Endothelial cell of umbilical vein (primary cell): ENCODE results near the gene FILIP1L. TPM values are rescaled to one million over a fixed set of nuclear protein-coding genes. Genes with fewer than 3 reads are reported as not detected.

Experiments
- BruUV-seq: library from RNA; stranded (reverse); fragments of 400-500 nt; replicated peaks from 2 replicates; lab custom pipeline; 2021; lab: Mats Ljungman, UMichigan
- CTCF ChIA-PET: fragments of 300-600, 350-600 bp; sonication (Branson Sonifier 250); formaldehyde crosslinking; loops from one replicate; lab custom pipeline; 2021; ENCODE audit warnings: antibody characterized with exemption, inconsistent platforms; lab: Charles Lee
- POLR2A ChIA-PET: fragments of 300-600, 350-600 bp; sonication (Branson Sonifier 250); formaldehyde crosslinking; loops from one replicate; lab custom pipeline; 2021; ENCODE audit warnings: antibody characterized with exemption, inconsistent platforms; lab: Charles Lee
- DNase-seq: peaks from one replicate; pipeline ENCODE4 v3.0.0-alpha.2; 2011; ENCODE audit warnings: low read depth, low spot score
- FAIRE-seq: peaks from 2 replicates; lab custom pipeline; 2011; peaks lifted over from hg19 to GRCh38; lab: Jason Lieb, UNC
- H2AFZ ChIP-seq: 2 replicates; pipeline ENCODE4 v1.6.0; 2012; ENCODE audit warnings: low read depth, low read length, control low read depth, inconsistent platforms
- H3K27ac ChIP-seq: 2 replicates; pipeline ENCODE4 v1.5.1; 2011; ENCODE audit warnings: low read depth, mild to moderate bottlenecking, control low read depth, low read length, moderate library complexity; ENCODE audit not compliant: insufficient read depth
- H3K27me3 ChIP-seq, 2 experiments: 2 replicates each; pipeline versions ENCODE4 v1.6.0 to v1.6.1; 2011; ENCODE audit warnings: low read length in 2 of 2, mixed read lengths in 1 of 2; ENCODE audit not compliant: control insufficient read depth in 2 of 2, insufficient read depth in 2 of 2
- H3K36me3 ChIP-seq, 2 experiments: 2 replicates in 1 of 2; 3 replicates in 1 of 2; pipeline ENCODE4 v1.5.1; 2011; ENCODE audit warnings: low read length in 2 of 2, mild to moderate bottlenecking in 1 of 2, moderate library complexity in 1 of 2; ENCODE audit not compliant: control insufficient read depth in 2 of 2, insufficient read depth in 2 of 2; ENCODE audit errors: extremely low read depth in 1 of 2
- H3K4me1 ChIP-seq: 3 replicates; pipeline ENCODE4 v1.5.1; 2011; ENCODE audit warnings: mild to moderate bottlenecking, low read length; ENCODE audit not compliant: control insufficient read depth, insufficient read depth; ENCODE audit errors: extremely low read depth
- H3K4me2 ChIP-seq: 2 replicates; pipeline ENCODE4 v1.6.1; 2011; ENCODE audit warnings: low read length, control low read depth, mixed read lengths; ENCODE audit not compliant: insufficient read depth
- H3K4me3 ChIP-seq, 3 experiments: fragments of 200-600 bp in 1 of 3; sonication (generic), shearing (Covaris generic) in 1 of 3; replicated peaks in 1 of 3; 2 replicates each; pipeline ENCODE4 v1.5.1; 2011 to 2016; ENCODE audit warnings: control low read depth in 3 of 3, low read length in 3 of 3, mild to moderate bottlenecking in 2 of 3, inconsistent platforms in 1 of 3, low read depth in 1 of 3, moderate library complexity in 1 of 3; ENCODE audit not compliant: insufficient read depth in 1 of 3
- H3K79me2 ChIP-seq: 2 replicates; pipeline ENCODE4 v1.6.0; 2012; ENCODE audit warnings: low read length, inconsistent platforms; ENCODE audit not compliant: control insufficient read depth, insufficient read depth
- H3K9ac ChIP-seq: replicated peaks from 2 replicates; pipeline ENCODE3; 2011; ENCODE audit warnings: low read length, control low read depth; ENCODE audit not compliant: insufficient read depth; ENCODE audit errors: extremely low read depth
- H3K9me1 ChIP-seq: replicated peaks from 3 replicates; pipeline ENCODE4 v1.6.0; 2011; ENCODE audit warnings: mild to moderate bottlenecking, low read length; ENCODE audit not compliant: control insufficient read depth, insufficient read depth; ENCODE audit errors: extremely low read depth
- H3K9me3 ChIP-seq: replicated peaks from 2 replicates; pipeline ENCODE4 v1.5.1; 2012; ENCODE audit warnings: low read length, inconsistent platforms; ENCODE audit not compliant: control insufficient read depth, insufficient read depth
- H4K20me1 ChIP-seq: replicated peaks from 2 replicates; pipeline ENCODE3; 2011; ENCODE audit warnings: mild to moderate bottlenecking, low read length; ENCODE audit not compliant: control insufficient read depth, insufficient read depth; ENCODE audit errors: extremely low read depth
- EZH2 ChIP-seq: IDR thresholded peaks from 2 replicates; pipeline ENCODE4 v1.6.1; 2012; ENCODE audit warnings: borderline replicate concordance, low read depth, mild to moderate bottlenecking, moderate library complexity, low read length, inconsistent platforms; ENCODE audit not compliant: severe bottlenecking
- FOS ChIP-seq: IDR thresholded peaks from 2 replicates; pipeline ENCODE4 v1.6.1; 2011; ENCODE audit warnings: mild to moderate bottlenecking, low read length, moderate library complexity, borderline replicate concordance; ENCODE audit not compliant: insufficient read depth
- GATA2 ChIP-seq: IDR thresholded peaks from 2 replicates; pipeline ENCODE4 v1.7.0; 2011; ENCODE audit warnings: low read depth, mild to moderate bottlenecking, moderate library complexity, mixed read lengths, low read length; ENCODE audit not compliant: insufficient read length, insufficient read depth
- JUN ChIP-seq: IDR thresholded peaks from 2 replicates; pipeline ENCODE4 v1.6.1; 2011; ENCODE audit warnings: borderline replicate concordance, low read depth; ENCODE audit not compliant: insufficient read length, insufficient read depth
- MYC ChIP-seq: IDR thresholded peaks from one replicate; pipeline ENCODE4 v1.6.1; 2011; ENCODE audit warnings: mild to moderate bottlenecking, low read depth, low read length
- POLR2A ChIP-seq: IDR thresholded peaks from 2 replicates; pipeline ENCODE4 v1.6.1; 2012; ENCODE audit warnings: low read depth, mild to moderate bottlenecking, control low read depth, low read length
- POLR2AphosphoS5 ChIP-seq: IDR thresholded peaks from 2 replicates; pipeline ENCODE4 v1.6.1; 2012; ENCODE audit warnings: low read depth, mild to moderate bottlenecking, control low read depth, low read length, moderate library complexity; ENCODE audit not compliant: insufficient read depth
- dilution Hi-C: fragments of 300-500 bp; cut with MboI; formaldehyde crosslinking; loops from one replicate; pipeline ENCODE4 v1.15.0; 2019; ENCODE audit warnings: low sequenced_read_pairs; ENCODE audit not compliant: extremely low pct_ligation_motif_present
- intact Hi-C: fragments of 100-400 bp; cut with micrococcal nuclease; formaldehyde crosslinking; loops from one replicate; pipeline ENCODE4 v1.10.0; 2022
- polyA plus RNA-seq, 4 experiments: library from polyadenylated mRNA; depleted of rRNA in 3 of 4; stranded (reverse) in 3 of 4; unstranded in 1 of 4; fragments of >200 nt; gene quantifications; 2 replicates each; pipeline versions ENCODE4 v1.2.1 to v1.2.3, GENCODE V29; 2011 to 2012; ENCODE audit warnings: missing spikeins in 1 of 4
- total RNA-seq: library from RNA; stranded (reverse); gene quantifications from 2 replicates; pipeline ENCODE4 v1.2.3, GENCODE V29; 2021
- TF ChIP-seq, protein P1 (sequence below), 2 donors: IDR thresholded peaks; 1 replicate in 1 of 2; 2 replicates in 1 of 2; pipeline ENCODE4 v1.5.1; 2011; ENCODE audit warnings: low read length in 2 of 2, mild to moderate bottlenecking in 2 of 2, moderate library complexity in 2 of 2, control low read depth in 1 of 2, inconsistent platforms in 1 of 2, low read depth in 1 of 2; ENCODE audit not compliant: insufficient read depth in 1 of 2; ENCODE audit errors: extremely low read depth in 1 of 2
- TF ChIP-seq, protein P2 (sequence below): IDR thresholded peaks from 2 replicates; pipeline ENCODE4 v1.6.1; 2011; ENCODE audit not compliant: insufficient read depth, insufficient read length

Gene FILIP1L
- total and polyA plus RNA-seq, 2 donors (not counting 3 experiments of a cell fraction or from before 2014, with no cell fraction given) = 26.0 to 29.9 TPM

DNA sequence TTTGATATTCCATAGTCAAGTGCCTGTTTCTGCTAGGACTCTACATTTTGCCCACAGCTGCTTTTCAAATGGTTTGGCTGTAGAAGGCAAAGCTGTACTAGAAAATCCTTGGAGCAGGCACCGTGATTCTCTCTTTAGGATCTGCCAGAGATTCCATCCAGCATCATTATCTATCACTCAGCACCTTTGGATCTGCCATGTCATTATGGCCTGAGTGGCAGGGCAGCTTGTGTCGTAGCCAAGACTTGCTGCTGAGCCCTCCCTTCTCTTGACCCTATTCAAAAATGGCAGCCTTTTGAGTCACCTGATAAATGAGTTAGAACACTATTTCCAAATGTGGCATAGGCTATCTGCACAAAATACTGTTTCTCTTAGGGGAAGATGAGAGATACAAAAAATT lies 304.7 kb downstream of the FILIP1L start:
- no peaks in the 10 kb centered on the region for H3K9me1 ChIP-seq
- H3K36me3 ChIP-seq = no peaks in the 10 kb centered on the region
- H3K9ac ChIP-seq = no peak overlapping the region
- no peak for FAIRE-seq
- no peak overlapping the region for H3K4me2 ChIP-seq
- DNase-seq = no peak
- intact Hi-C loops (loop anchor here (2.0 to 5.0 kb wide), 2 partner anchors 312 to 695 kb away; no protein-coding TSS in a partner anchor), dilution Hi-C loops (no loop called here)
- no peak overlapping the region for H3K4me3 ChIP-seq
- H2AFZ ChIP-seq = no peak overlapping the region
- H3K9me3 ChIP-seq = peaks cover 6% of the 10 kb centered on the region
- CTCF ChIA-PET = interaction anchor here (0.9 to 3.2 kb wide), 6 partner anchors 17 to 786 kb away, joined by 3 to 32 read pairs (median 6); no protein-coding TSS in a partner anchor
- no peaks in the 10 kb centered on the region for H3K27me3 ChIP-seq
- no peak overlapping the region for H3K27ac ChIP-seq
- no TSS peak for BruUV-seq
- no peak for TF ChIP-seq FOS
- no peak for TF ChIP-seq JUN
- TF ChIP-seq GATA2 = no peak
- TF ChIP-seq MYC = no peak
- TF ChIP-seq, protein P1, sequence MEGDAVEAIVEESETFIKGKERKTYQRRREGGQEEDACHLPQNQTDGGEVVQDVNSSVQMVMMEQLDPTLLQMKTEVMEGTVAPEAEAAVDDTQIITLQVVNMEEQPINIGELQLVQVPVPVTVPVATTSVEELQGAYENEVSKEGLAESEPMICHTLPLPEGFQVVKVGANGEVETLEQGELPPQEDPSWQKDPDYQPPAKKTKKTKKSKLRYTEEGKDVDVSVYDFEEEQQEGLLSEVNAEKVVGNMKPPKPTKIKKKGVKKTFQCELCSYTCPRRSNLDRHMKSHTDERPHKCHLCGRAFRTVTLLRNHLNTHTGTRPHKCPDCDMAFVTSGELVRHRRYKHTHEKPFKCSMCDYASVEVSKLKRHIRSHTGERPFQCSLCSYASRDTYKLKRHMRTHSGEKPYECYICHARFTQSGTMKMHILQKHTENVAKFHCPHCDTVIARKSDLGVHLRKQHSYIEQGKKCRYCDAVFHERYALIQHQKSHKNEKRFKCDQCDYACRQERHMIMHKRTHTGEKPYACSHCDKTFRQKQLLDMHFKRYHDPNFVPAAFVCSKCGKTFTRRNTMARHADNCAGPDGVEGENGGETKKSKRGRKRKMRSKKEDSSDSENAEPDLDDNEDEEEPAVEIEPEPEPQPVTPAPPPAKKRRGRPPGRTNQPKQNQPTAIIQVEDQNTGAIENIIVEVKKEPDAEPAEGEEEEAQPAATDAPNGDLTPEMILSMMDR (IDR thresholded peaks at IDR 0.05; ENCODE audit: extremely low read depth in 1 of 2, insufficient read depth in 1 of 2, low read depth in 1 of 2, low read length in 2 of 2) = no peak
- TF ChIP-seq POLR2AphosphoS5 = no peak
- no peak for TF ChIP-seq EZH2
- TF ChIP-seq POLR2A = no peak
- TF ChIP-seq, protein P2, sequence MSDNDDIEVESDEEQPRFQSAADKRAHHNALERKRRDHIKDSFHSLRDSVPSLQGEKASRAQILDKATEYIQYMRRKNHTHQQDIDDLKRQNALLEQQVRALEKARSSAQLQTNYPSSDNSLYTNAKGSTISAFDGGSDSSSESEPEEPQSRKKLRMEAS = no peak
- no peaks in the 10 kb centered on the region for H4K20me1 ChIP-seq
- no peaks in the 10 kb centered on the region for H3K4me1 ChIP-seq
- POLR2A ChIA-PET = no interaction called here
- H3K79me2 ChIP-seq = no peaks in the 10 kb centered on the region
